Measurements from ENCODE around the gene C12orf50. TPM values are rescaled to one million over a fixed set of nuclear protein-coding genes. Genes with fewer than 3 reads are reported as not detected.

The C12orf50 gene
- total and polyA plus RNA-seq, 9 of the 15 experiments (the other 6 are each of a cell fraction or from before 2014, with no cell fraction given), result 0.07 to 0.14 (median 0.11) TPM; not detected in 6

DNA sequence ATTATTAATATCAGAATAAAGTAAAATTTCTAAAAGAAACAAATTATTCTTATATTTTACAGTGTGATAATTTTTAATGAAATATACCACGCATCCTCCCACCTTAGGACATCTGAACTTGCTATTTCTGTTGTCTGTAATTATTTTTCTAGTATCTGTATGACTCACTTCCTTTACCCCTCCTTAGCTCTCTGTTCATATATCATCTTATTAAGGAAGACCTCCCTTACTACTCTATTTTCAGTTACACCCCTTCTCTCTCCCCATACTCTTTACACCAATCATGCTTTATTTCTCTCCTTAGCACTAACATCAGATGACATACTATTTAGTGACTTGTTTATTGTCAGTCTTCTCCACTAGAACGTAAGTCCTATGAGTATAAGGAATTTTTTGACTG is 34.2 kb upstream of the C12orf50 start:
- ChIA-PET POLR2A (no interaction called here), CTCF (ENCODE audit: low intra/inter-chr PET ratio) (no interaction called here)
- H3K27ac ChIP-seq (ENCODE audit: extremely low read depth, low read depth, low read length), result no peak overlapping the region
- H2AFZ ChIP-seq (ENCODE audit: low read depth, low read length), result no peak overlapping the region
- H3K4me3 ChIP-seq, result no peak overlapping the region
- BruUV-seq (replicated peaks), result no TSS peak
- H3K9me1 ChIP-seq (ENCODE audit: control insufficient read depth, insufficient read depth, low read length), result no peaks in the 10 kb centered on the region
- no peaks in the 10 kb centered on the region for H3K9me3 ChIP-seq (replicated peaks; ENCODE audit: control insufficient read depth, insufficient read depth, low read depth, low read length)
- peaks cover 24% of the 10 kb centered on the region; the same call in 2 of the 3 replicates for H3K36me3 ChIP-seq (ENCODE audit: control insufficient read depth, insufficient read depth, low read length)
- no peaks in the 10 kb centered on the region for H3K4me1 ChIP-seq (replicated peaks in 1 of 2; ENCODE audit: control insufficient read depth in 2 of 2, insufficient read depth in 2 of 2, low read length in 2 of 2)
- intact Hi-C loops (cut with micrococcal nuclease) (no loop called here), in situ Hi-C loops (cut with MboI) (no loop called here)
- no peaks in the 10 kb centered on the region for H4K20me1 ChIP-seq (replicated peaks; ENCODE audit: control insufficient read depth, insufficient read depth, low read length)
- ATAC-seq (no peak), FAIRE-seq (no peak), DNase-seq (ENCODE audit: extremely low read depth in 1 of 4, low spot score in 3 of 4) (no peak)
- H3K9ac ChIP-seq (ENCODE audit: insufficient read depth in 1 of 2, low read depth in 2 of 2, low read length in 2 of 2), result no peak overlapping the region
- no peak overlapping the region for H3K4me2 ChIP-seq (ENCODE audit: insufficient read depth, low read length)
- WGBS (ENCODE audit: insufficient coverage, low coverage, missing lambda C conversion rate), result 82% methylated on average over 2 of the region's 2 CpGs
- no peaks in the 10 kb centered on the region for H3K79me2 ChIP-seq (ENCODE audit: control insufficient read depth, insufficient read depth, low read length)
- H3K27me3 ChIP-seq (ENCODE audit: control insufficient read depth in 2 of 2, insufficient read depth in 2 of 2, low read length in 2 of 2), result no peaks in the 10 kb centered on the region
- TF ChIP-seq BRD9 (IDR thresholded peaks at IDR 0.05; ENCODE audit: low read depth, partially characterized antibody) (no peak), ZBED1 (IDR thresholded peaks at IDR 0.05) (no peak), ARNT (IDR thresholded peaks at IDR 0.05) (no peak), ZNF311 (CRISPR knock-in tag; IDR thresholded peaks at IDR 0.05) (no peak), HNRNPUL1 (IDR thresholded peaks at IDR 0.05; ENCODE audit: low read length) (no peak), DEAF1 (CRISPR knock-in tag; IDR thresholded peaks at IDR 0.05) (no peak), TRIM25 (IDR thresholded peaks at IDR 0.05; ENCODE audit: borderline replicate concordance) (no peak), POLR3G (IDR thresholded peaks at IDR 0.05; ENCODE audit: extremely low read depth, insufficient read length, insufficient replicate concordance) (no peak), ZNF324 (CRISPR knock-in tag; IDR thresholded peaks at IDR 0.05) (no peak), RBM15 (IDR thresholded peaks at IDR 0.05; ENCODE audit: insufficient read depth, low read length) (no peak), STAT6 (CRISPR knock-in tag; IDR thresholded peaks at IDR 0.05) (no peak), NCOA6 (IDR thresholded peaks at IDR 0.05) (no peak), ZNF316 (IDR thresholded peaks at IDR 0.05) (no peak)
- TF ChIP-seq, protein P1, sequence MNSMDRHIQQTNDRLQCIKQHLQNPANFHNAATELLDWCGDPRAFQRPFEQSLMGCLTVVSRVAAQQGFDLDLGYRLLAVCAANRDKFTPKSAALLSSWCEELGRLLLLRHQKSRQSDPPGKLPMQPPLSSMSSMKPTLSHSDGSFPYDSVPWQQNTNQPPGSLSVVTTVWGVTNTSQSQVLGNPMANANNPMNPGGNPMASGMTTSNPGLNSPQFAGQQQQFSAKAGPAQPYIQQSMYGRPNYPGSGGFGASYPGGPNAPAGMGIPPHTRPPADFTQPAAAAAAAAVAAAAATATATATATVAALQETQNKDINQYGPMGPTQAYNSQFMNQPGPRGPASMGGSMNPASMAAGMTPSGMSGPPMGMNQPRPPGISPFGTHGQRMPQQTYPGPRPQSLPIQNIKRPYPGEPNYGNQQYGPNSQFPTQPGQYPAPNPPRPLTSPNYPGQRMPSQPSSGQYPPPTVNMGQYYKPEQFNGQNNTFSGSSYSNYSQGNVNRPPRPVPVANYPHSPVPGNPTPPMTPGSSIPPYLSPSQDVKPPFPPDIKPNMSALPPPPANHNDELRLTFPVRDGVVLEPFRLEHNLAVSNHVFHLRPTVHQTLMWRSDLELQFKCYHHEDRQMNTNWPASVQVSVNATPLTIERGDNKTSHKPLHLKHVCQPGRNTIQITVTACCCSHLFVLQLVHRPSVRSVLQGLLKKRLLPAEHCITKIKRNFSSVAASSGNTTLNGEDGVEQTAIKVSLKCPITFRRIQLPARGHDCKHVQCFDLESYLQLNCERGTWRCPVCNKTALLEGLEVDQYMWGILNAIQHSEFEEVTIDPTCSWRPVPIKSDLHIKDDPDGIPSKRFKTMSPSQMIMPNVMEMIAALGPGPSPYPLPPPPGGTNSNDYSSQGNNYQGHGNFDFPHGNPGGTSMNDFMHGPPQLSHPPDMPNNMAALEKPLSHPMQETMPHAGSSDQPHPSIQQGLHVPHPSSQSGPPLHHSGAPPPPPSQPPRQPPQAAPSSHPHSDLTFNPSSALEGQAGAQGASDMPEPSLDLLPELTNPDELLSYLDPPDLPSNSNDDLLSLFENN (IDR thresholded peaks at IDR 0.05; ENCODE audit: low read depth in 2 of 2, low read length in 2 of 2), result no peak
